Upper lobe of left lung (tissue), 4 donors: ENCODE data around the gene CNDP1.

ENCODE experiments used
- EP300 ChIP-seq, 4 donors: sonication (generic); formaldehyde crosslinking; IDR thresholded peaks; one replicate each; pipeline ENCODE4 v1.5.1; 2017; ENCODE audit warnings: antibody characterized with exemption in 4 of 4, control low read depth in 2 of 4
- POLR2A ChIP-seq, 4 donors: fragments of 450-650 bp; IDR thresholded peaks; one replicate each; pipeline ENCODE4 v1.5.1; 2016 to 2017; ENCODE audit warnings: antibody characterized with exemption in 4 of 4, mild to moderate bottlenecking in 2 of 4
- TF ChIP-seq, protein P1 (sequence below), 6 experiments: fragments of 450-650 bp in 4 of 6; fragments of 200-600 bp in 2 of 6; sonication (generic) in 2 of 6; IDR thresholded peaks; one replicate each; pipeline ENCODE4 v1.5.1; 2016 to 2019; ENCODE audit warnings: antibody characterized with exemption in 6 of 6

DNA sequence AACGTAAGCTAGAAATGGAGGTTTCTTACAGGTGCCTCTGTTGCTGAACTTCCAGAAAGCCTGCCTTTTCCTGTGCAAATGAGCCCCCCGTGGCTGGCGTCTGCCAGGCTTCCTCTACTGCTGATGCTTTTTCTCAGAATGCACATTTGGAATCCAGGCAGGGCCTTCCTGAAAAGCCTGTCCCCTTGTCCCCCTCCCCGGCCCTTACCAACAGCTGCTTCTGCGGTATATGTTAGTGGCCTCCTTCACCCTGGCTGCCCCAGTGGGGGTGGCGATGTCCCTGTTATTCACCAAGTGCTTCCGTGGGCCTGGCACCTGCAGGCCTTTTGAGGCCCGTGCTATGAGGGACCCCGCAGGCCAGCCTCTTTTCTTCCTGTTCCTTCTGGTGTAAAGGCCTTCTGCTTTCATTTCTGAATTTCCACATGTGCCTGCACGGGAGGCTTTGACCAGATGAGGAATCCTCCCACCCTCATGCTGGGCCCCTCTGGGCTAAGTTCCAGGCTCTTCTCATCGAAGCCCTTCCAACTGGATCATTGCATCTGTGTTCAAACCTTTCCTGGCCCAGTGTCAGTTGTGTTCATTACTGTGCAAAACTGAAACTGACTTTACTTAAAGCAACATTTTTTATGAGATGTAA is 27.7 kb upstream of the CNDP1 start:
- TF ChIP-seq, protein P1, sequence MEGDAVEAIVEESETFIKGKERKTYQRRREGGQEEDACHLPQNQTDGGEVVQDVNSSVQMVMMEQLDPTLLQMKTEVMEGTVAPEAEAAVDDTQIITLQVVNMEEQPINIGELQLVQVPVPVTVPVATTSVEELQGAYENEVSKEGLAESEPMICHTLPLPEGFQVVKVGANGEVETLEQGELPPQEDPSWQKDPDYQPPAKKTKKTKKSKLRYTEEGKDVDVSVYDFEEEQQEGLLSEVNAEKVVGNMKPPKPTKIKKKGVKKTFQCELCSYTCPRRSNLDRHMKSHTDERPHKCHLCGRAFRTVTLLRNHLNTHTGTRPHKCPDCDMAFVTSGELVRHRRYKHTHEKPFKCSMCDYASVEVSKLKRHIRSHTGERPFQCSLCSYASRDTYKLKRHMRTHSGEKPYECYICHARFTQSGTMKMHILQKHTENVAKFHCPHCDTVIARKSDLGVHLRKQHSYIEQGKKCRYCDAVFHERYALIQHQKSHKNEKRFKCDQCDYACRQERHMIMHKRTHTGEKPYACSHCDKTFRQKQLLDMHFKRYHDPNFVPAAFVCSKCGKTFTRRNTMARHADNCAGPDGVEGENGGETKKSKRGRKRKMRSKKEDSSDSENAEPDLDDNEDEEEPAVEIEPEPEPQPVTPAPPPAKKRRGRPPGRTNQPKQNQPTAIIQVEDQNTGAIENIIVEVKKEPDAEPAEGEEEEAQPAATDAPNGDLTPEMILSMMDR (IDR thresholded peaks at IDR 0.05) = no peak
- TF ChIP-seq POLR2A (IDR thresholded peaks at IDR 0.05) (no peak), EP300 (IDR thresholded peaks at IDR 0.05) (no peak)
